Fibroblast of mammary gland (primary cell): ENCODE measurements around the gene PCED1B.

Source experiments
- DNase-seq: peaks from one replicate; pipeline ENCODE4 v3.0.0-alpha.2; 2010; ENCODE audit warnings: low read depth
- H3K4me3 ChIP-seq: 2 replicates; pipeline ENCODE4 v1.5.1; 2011; ENCODE audit warnings: low read depth, mild to moderate bottlenecking, low read length, moderate library complexity; ENCODE audit not compliant: control insufficient read depth
- CTCF ChIP-seq: conservative IDR thresholded peaks from 2 replicates; pipeline ENCODE4 v1.5.1; 2011; ENCODE audit warnings: low read depth, low read length, inconsistent platforms; ENCODE audit not compliant: control insufficient read depth, insufficient read depth

The PCED1B gene

GRCh38 chr12:47249082-47249481 is 169.7 kb downstream of the PCED1B start:
- TF ChIP-seq CTCF, result no peak
- no peak overlapping the region for H3K4me3 ChIP-seq
- DNase-seq, result no peak

- H3K4me3 ChIP-seq, result no peak overlapping the region
- no peak for TF ChIP-seq CTCF
- DNase-seq, result no peak
Measured at GRCh38 chr12:47249719-47250357, 170.4 kb downstream of the PCED1B start.

- no peak overlapping the region for H3K4me3 ChIP-seq
- no peak for DNase-seq
- no peak for TF ChIP-seq CTCF
Measured at GRCh38 chr12:47251919-47252318, 172.5 kb downstream of the PCED1B start.

- no peak for TF ChIP-seq CTCF
- DNase-seq, result no peak
- H3K4me3 ChIP-seq, result no peak overlapping the region
Measured at GRCh38 chr12:47264951-47265350, 185.5 kb downstream of the PCED1B start.

GRCh38 chr12:47265391-47265790 is 186.0 kb downstream of the PCED1B start:
- H3K4me3 ChIP-seq, result no peak overlapping the region
- TF ChIP-seq CTCF, result no peak
- DNase-seq, result no peak

GRCh38 chr12:47267571-47267970 is 188.2 kb downstream of the PCED1B start:
- DNase-seq, result no peak
- no peak for TF ChIP-seq CTCF
- no peak overlapping the region for H3K4me3 ChIP-seq
